Bronchial epithelial cell (primary cell): ENCODE results near the gene ANTXR1. TPM values are rescaled to one million over a fixed set of nuclear protein-coding genes. Genes with fewer than 3 reads are reported as not detected.

Experiments
- DNase-seq: peaks from one replicate; pipeline ENCODE4 v3.0.0-alpha.2; 2010; ENCODE audit warnings: low read depth
- FAIRE-seq: peaks from 2 replicates; lab custom pipeline; 2011; peaks lifted over from hg19 to GRCh38; lab: Jason Lieb, UNC
- H3K27me3 ChIP-seq: 2 replicates; pipeline ENCODE4 v1.5.1; 2011; ENCODE audit warnings: low read length; ENCODE audit not compliant: control insufficient read depth, insufficient read depth
- H3K36me3 ChIP-seq: 2 replicates; pipeline ENCODE4 v1.5.1; 2011; ENCODE audit warnings: low read length; ENCODE audit not compliant: control insufficient read depth, insufficient read depth
- H3K4me3 ChIP-seq: 2 replicates; pipeline ENCODE4 v1.5.1; 2011; ENCODE audit warnings: mild to moderate bottlenecking, low read depth, low read length, control low read depth
- total RNA-seq: library from RNA; depleted of rRNA; stranded (reverse); fragments of >200 nt; gene quantifications from 2 replicates; pipeline ENCODE4 v1.2.1, GENCODE V29; 2014
- TF ChIP-seq, protein P1 (sequence below): IDR thresholded peaks from 2 replicates; pipeline ENCODE4 v1.5.1; 2011; ENCODE audit warnings: mild to moderate bottlenecking, moderate library complexity, low read length, control low read depth, inconsistent platforms; ENCODE audit not compliant: insufficient read depth, severe bottlenecking

The ANTXR1 gene
- total RNA-seq, 1 donor from 2014 or later = 3.7 TPM

DNA sequence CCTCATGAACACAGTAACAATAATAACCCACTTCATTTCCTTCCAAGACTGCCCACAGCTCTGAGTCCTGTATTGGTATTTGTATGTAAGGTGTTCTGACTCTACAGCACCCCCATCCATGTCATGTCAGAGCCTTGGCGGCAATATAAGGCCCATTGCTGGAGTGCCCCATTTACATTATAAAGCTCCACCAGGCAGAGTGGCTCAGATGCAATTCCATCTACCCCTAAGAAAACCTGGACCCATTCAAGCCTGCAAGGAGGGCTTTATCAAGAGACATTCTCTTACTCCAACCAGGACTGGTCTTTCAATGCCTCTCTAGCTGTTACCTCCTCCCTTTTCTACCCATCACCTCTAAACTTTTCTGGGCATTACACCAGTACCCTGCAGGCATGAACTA lies 101.6 kb downstream of the ANTXR1 start:
- FAIRE-seq (no peak), DNase-seq (no peak)
- Histone ChIP-seq H3K4me3 (no peak overlapping the region), H3K27me3 (no peaks in the 10 kb centered on the region), H3K36me3 (no peaks in the 10 kb centered on the region)
- TF ChIP-seq, protein P1, sequence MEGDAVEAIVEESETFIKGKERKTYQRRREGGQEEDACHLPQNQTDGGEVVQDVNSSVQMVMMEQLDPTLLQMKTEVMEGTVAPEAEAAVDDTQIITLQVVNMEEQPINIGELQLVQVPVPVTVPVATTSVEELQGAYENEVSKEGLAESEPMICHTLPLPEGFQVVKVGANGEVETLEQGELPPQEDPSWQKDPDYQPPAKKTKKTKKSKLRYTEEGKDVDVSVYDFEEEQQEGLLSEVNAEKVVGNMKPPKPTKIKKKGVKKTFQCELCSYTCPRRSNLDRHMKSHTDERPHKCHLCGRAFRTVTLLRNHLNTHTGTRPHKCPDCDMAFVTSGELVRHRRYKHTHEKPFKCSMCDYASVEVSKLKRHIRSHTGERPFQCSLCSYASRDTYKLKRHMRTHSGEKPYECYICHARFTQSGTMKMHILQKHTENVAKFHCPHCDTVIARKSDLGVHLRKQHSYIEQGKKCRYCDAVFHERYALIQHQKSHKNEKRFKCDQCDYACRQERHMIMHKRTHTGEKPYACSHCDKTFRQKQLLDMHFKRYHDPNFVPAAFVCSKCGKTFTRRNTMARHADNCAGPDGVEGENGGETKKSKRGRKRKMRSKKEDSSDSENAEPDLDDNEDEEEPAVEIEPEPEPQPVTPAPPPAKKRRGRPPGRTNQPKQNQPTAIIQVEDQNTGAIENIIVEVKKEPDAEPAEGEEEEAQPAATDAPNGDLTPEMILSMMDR = no peak

DNA sequence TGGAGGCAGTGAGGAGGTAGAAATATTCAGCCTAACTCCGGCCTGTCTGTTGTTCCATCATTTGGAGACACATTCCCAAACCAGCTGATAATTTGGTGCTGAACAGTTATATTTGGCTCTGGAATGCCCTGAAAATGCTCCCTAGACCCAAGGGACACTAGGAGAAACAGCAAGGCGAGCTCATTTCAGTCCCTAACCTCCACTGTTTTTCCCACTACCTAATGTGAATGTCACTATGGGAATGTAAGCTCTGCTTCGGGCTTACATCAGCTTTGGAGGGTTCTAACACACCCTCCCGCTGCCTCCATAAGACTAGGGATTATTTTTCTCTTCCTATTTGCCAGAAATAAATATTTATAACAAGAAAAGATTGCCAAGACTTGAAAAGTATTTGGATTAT lies 103.5 kb downstream of the ANTXR1 start:
- Histone ChIP-seq H3K36me3 (no peaks in the 10 kb centered on the region), H3K27me3 (no peaks in the 10 kb centered on the region), H3K4me3 (no peak overlapping the region)
- DNase-seq (no peak), FAIRE-seq (no peak)
- TF ChIP-seq, protein P1 = no peak

DNA sequence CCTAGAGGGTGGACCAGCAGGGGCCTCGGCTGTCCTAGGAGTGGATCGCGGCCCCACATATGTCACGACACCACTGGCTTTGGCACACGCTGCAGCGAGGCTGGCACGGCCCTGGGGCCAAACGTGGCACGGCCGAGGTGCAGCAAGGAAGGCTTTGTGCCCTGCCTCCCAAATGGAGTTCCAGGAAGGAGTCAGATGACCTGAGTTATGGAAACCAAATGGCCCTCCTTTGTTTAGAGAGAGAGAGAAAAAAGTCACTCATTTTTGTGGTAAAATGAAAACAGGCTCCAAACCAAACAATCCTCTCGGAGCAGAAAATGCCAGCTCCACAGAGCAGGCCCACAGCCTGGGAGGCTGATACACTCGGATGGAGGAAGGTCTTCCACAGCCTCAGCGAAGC lies 105.6 kb downstream of the ANTXR1 start:
- DNase-seq (no peak), FAIRE-seq (no peak)
- H3K4me3 ChIP-seq = no peak overlapping the region
- TF ChIP-seq, protein P1 = no peak
- no peaks in the 10 kb centered on the region for H3K27me3 ChIP-seq
- H3K36me3 ChIP-seq = no peaks in the 10 kb centered on the region

DNA sequence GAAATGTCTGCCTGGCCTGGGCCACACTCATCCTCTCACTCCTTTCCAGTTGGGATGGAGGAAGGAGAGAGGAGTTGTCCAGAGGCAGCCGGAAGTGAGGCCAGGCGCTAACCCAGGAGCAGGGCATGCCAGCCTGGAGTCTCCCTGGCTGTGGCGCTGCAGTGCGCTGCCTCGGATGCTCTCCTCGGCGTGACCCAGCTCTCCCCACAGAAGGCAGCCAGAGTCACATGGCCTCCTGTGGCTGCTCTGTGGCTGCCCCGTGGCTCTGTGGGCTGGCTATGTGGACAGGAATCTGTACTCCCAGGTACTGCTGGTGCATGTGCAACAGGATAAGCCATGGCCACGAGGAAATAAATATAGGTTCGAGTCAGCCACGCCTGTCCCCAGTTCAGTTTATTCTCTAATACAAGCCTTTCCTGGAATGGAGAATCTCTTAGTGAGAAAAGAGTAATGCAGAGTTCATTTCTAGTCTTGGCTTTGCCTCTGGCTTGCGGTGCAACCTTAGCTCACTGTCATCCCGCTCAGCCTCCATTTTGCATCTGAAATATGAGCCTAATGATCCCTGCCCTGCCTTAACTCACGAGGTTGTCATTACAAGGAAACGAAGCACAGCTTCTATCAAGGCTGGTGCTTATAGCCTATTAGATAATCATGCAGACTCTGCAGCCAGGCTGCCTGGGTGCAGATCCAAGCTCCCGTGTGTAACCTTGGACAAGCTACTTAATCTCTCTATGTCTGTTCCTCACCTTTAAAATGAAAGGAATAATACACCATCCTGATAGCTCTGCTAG lies 106.3 kb downstream of the ANTXR1 start:
- TF ChIP-seq, protein P1 = no peak
- H3K27me3 ChIP-seq = no peaks in the 10 kb centered on the region
- no peak overlapping the region for H3K4me3 ChIP-seq
- peak; percentile 36 for FAIRE-seq
- H3K36me3 ChIP-seq = no peaks in the 10 kb centered on the region
- DNase-seq = no peak

DNA sequence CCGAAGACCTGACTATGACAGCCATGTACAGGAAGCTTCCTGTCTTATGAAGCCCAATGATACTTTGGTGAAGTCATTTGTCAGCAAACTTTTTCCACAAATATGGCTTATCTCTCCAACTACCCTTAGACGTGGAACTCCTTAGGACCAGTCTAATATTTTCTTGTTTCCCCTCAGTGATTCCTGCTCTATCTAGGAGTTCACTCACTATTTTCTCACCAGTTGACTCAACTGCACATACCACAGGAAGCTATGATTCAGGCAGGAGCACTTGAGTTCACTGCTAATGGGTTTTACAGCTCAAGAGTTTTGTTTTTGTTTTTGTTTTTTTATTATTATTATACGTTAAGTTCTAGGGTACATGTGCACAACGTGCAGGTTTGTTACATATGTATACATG lies 109.3 kb downstream of the ANTXR1 start:
- TF ChIP-seq, protein P1 = no peak
- no peak overlapping the region for H3K4me3 ChIP-seq
- FAIRE-seq = no peak
- H3K36me3 ChIP-seq = no peaks in the 10 kb centered on the region
- peak; percentile 83 for DNase-seq
- H3K27me3 ChIP-seq = no peaks in the 10 kb centered on the region
